Sigmoid colon (tissue), 4 donors: Measurements from ENCODE around the gene ABHD2.

ENCODE experiments used
- EP300 ChIP-seq, 4 donors: sonication (generic); formaldehyde crosslinking; IDR thresholded peaks; one replicate each; pipeline ENCODE4 v1.6.1; 2017; ENCODE audit warnings: antibody characterized with exemption in 4 of 4
- POLR2A ChIP-seq, 2 donors: fragments of 450-650 bp; IDR thresholded peaks; one replicate each; pipeline ENCODE4 v1.6.1; 2016; ENCODE audit warnings: antibody characterized with exemption in 2 of 2, mild to moderate bottlenecking in 2 of 2, moderate library complexity in 2 of 2
- POLR2AphosphoS5 ChIP-seq, 4 donors: sonication (generic); formaldehyde crosslinking; IDR thresholded peaks; one replicate each; pipeline ENCODE4 v1.6.1; 2017; ENCODE audit warnings: antibody characterized with exemption in 4 of 4
- TF ChIP-seq, protein P1 (sequence below), 4 experiments: fragments of 450-650 bp in 3 of 4; fragments of 200-600 bp in 1 of 4; IDR thresholded peaks; one replicate each; pipeline ENCODE4 v1.5.1; 2016 to 2019; ENCODE audit warnings: antibody characterized with exemption in 4 of 4, mild to moderate bottlenecking in 3 of 4, moderate library complexity in 2 of 4

DNA sequence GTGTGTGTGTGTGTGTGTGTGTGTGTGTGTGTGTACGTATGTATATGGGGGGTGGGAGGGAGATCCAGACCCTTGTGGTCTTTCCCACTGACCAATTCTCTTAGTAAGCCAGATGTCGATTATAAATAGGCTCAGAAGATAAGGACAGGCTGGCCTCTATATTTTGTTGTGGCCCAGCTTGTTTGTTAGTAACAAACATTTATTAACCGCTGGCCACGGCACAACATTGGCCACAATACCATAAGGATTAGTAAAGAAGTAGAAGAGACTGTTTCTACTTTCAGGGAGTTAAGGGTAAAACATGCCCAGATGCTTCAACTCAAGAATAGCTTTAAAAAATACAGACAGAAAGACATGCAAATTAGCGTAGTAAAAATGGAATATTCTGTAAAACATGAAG, 58.1 kb downstream of the ABHD2 start:
- TF ChIP-seq POLR2A (IDR thresholded peaks at IDR 0.05) (no peak), POLR2AphosphoS5 (IDR thresholded peaks at IDR 0.05) (no peak), EP300 (IDR thresholded peaks at IDR 0.05) (no peak)
- TF ChIP-seq, protein P1, sequence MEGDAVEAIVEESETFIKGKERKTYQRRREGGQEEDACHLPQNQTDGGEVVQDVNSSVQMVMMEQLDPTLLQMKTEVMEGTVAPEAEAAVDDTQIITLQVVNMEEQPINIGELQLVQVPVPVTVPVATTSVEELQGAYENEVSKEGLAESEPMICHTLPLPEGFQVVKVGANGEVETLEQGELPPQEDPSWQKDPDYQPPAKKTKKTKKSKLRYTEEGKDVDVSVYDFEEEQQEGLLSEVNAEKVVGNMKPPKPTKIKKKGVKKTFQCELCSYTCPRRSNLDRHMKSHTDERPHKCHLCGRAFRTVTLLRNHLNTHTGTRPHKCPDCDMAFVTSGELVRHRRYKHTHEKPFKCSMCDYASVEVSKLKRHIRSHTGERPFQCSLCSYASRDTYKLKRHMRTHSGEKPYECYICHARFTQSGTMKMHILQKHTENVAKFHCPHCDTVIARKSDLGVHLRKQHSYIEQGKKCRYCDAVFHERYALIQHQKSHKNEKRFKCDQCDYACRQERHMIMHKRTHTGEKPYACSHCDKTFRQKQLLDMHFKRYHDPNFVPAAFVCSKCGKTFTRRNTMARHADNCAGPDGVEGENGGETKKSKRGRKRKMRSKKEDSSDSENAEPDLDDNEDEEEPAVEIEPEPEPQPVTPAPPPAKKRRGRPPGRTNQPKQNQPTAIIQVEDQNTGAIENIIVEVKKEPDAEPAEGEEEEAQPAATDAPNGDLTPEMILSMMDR (IDR thresholded peaks at IDR 0.05), result no peak
